HG03575 (cell line): ENCODE results near the gene NDUFB2.
"Not testable (repeated sequence)": the region's sequence is repeated elsewhere in the genome, so short reads cannot be mapped to it uniquely, and the experiment has no call there.

Source experiments
- ATAC-seq: cut with Tn5 transposase; IDR thresholded peaks from one replicate; pipeline ENCODE4 v1.9.1; 2021; ENCODE audit not compliant: unreplicated experiment, insufficient number of reproducible peaks, low FRiP score; ENCODE audit errors: extremely low read depth

Gene NDUFB2

DNA sequence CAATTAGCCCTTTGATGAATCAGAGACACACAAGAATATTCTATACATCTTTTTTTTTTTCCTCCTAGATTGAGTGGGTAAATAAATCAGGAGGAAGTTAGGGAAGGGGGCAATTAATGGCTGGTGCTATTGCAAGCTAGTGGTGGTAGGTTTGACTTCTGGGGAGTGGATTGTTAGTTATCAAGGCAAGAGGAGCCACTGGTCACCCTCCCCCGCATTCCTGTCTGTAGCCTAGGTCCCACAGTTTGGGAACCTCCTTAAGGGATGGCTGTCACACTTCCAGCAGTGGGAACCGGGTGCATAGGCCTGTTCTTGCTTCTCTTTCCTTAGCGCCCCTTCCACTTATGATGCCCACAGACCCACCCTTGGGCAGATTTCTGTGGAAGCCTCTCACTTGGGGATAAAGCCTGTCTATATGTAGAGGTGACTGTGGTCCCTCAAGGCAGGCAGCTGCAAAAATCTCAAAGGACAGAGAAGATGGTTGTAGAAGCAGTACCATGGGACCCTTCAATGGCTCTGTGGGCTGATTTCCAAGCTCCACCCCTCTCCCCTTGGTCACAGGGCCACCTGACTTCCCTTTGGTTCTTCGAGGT, 26.1 kb upstream of the NDUFB2 start:
- no peak for ATAC-seq

DNA sequence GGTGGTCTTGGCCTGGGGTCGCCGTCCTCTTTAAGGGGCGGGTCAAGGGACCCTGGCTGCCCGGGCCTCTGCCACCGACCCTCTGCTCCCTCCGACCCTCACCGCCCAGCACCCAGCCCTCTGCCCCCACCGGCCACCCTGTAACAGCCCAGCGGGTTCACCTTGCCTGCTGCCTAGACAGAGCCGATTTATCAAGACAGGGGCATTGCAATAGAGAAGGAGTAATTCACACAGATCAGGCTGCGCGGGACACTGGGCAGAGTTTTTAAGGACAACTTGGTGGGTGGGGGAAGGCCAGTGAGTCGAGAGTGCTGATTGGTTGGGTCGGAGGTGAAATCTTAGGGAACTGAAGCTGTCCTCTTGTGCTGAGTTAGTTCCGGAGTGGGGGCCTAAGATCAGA, 24.5 kb upstream of the NDUFB2 start:
- no peak for ATAC-seq

DNA sequence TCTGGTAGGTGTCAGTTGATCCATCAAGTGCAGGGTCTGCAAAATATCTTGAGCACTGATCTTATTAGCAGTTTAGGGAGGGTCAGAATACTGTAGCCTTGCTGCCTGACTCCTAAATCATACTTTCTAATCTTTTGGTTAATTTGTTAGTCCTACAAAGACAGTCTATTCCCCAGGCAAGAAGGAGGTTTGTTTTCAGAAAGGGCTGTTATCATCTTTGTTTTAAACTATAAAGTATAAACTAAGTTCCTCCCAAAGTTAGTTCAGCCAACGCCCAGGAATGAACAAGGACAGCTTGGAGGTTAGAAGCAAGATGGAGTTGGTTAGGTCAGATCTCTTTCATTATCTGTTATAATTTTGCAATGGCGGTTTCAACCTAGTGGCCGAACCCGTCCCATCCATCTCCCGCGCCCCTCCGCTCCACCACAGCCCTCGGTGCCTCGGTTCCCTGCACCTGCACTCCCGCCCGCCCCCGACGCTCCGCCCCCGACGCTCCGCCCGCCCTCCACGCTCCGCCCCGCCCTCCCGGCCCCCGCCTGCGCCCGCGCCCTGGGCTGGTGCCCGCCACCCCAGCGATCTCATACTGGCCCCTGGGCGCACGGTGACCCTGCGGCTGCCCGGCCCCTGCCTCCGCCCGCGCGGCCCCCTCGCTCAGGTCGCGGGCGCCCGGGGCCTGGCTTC, 24.0 kb upstream of the NDUFB2 start, which contains the start of gene ADCK2:
ADCK2 (plus strand) TSS at position 564 of the 681 bp plus-strand sequence. CDS start 386 bp downstream, outside the sequence.
- no peak for ATAC-seq

DNA sequence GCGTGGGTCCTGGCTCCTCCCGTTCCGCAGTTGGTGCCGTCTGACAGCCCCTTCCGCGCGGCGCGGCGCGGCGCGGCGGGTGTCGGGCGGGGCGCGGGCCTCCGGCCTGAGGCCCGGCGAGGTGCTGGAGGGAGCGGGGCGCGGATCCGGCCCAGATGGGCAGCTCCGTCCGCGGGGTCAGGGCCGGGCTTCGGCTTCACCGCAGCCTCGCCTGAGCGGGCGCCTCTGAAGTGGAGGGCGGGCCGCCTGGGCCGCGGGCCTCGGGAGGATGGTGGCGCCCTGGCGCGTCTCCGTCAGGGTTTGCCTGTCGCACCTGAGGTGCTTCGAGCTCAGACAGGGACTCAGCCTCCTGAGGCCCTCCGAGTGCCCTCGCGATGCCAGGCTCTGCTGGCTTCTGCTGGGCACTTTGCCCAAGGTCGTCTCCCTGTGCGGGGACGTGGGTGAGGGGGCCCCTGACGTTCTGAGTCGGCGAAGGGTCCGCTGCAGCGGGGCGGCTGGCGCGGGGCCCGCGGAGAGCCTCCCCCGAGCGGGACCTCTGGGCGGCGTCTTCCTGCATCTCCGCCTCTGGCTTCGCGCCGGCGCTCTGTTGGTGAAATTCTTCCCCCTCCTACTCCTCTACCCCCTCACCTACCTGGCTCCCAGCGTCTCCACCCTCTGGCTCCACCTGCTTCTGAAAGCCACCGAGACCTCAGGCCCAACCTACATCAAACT, 23.3 kb upstream of the NDUFB2 start:
- ATAC-seq: no peak

DNA sequence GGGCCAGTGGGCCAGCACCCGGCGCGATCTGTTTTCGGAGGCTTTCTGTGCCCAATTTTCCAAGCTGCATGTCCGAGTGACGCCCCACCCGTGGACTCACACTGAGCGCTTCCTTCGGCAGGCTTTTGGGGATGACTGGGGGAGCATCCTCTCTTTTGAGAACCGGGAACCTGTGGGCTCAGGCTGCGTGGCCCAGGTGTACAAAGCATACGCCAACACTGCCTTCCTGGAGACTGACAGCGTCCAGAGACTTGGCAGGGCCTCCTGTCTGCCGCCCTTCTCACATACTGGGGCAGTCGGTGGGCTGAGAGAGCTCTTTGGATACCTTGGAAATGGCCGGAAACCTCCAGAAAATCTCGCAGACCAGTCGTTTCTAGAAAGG, 22.7 kb upstream of the NDUFB2 start:
- ATAC-seq: no peak

DNA sequence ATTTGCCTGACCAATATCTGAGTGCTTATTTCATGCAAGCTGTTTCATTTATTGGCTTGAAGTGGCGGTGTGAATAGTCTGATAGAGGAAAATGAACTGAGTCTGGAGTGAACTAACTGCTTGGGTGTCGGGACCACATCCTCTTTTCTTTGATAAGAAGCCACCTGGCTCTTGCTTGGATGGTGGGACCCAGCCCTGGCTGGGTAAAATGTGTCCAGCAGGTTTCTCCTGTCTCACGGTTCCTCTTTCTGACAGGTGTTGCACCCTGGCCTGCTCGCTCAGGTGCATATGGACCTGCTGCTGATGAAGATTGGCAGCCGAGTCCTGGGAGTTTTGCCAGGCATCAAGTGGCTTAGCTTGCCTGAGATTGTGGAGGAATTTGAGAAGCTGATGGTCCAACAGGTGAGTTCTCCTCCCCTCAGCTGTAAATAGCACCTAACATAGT, 22.1 kb upstream of the NDUFB2 start:
- ATAC-seq: no peak

DNA sequence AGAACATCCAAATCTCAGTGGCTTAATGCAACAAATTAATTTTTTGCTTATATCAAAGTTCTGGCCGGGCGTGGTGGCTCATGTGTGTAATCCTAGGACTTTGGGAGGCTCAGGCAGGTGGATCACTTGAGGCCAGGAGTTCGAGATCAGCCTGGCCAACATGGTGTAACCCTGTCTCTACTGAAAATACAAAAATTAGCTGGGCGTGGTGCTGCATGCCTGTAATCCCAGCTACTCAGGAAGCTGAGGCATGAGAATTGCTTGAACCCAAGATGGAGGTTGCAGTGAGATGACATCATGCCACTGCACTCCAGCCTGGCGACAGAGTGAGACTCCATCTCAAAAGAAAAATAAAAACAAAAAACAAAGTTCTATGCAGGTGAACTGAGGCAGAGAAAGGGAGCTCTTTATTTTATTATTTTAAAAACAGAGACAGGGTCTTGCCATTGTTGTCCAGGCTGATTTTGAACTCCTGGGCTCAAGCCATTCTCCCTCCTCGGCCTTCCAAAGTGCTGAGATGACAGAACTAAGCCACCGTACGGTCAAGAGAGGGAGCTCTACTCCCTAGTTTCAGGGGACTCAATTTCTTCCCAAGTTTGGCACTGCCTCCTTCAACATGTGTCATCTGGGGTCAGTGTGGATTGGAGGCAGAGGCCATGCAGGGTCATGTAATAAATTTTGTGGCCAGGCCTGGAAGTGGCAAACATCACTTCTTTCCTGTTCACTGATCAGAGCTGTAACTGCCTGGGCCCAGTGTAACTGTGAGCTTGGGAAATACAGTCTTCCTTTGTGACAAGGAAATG, 21.4 kb upstream of the NDUFB2 start:
- ATAC-seq: no peak

DNA sequence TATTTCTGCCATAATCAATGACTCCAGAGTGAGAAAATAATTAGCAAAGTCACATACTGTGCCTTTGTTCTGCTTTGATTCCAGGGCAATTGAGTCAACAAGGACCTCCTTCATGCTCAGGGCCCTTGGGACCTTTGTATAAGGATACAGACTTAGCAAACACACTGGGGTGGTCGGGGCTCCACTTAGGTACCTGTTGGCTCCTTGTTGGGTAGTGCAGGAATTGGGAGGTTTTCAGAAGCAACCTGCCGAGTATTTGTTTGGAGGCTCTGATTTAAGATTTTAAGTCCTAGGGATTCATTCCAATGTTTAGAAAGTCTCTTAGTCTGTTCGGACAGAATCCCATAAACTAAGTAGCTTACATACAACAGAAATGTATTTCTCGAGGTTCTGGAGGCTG, 20.8 kb upstream of the NDUFB2 start:
- no peak for ATAC-seq

DNA sequence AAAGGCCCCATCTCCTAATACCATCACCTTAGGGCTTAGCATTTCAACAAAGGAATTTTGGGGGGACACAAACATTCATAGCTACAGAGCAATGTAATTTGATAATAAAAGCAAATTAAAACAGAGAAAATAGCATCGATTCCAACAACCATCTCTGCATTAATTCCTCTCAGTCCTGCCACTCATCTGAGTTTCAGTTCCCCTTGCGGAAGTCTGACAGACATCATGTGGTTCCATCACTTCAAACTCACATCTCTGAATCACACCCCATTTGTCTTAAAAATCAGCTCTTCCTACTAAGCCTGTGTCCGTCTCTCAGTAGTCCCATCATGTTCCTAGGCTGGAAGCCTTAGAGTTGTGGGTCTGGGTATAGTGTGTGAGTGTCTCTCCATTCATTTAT, 20.2 kb upstream of the NDUFB2 start:
- peak; percentile 49 for ATAC-seq

DNA sequence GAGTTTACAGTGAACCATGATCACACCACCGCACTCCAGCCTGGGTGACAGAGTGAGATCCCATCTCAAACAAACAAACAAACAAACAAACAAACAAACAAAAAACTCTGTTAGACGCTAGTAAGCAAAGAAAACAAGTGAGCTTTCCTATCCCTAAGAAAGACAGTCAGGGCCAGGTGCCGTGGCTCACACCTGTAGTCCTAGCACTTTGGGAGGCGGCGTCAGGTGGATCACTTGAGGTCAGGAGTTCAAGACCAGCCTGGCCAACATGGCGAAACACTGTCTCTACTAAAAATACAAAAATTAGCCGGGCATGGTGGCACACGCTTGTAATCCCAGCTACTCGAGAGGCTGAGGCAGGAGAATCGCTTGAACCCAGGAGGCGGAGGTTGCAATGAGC, 19.6 kb upstream of the NDUFB2 start:
- ATAC-seq: not testable (repeated sequence)

DNA sequence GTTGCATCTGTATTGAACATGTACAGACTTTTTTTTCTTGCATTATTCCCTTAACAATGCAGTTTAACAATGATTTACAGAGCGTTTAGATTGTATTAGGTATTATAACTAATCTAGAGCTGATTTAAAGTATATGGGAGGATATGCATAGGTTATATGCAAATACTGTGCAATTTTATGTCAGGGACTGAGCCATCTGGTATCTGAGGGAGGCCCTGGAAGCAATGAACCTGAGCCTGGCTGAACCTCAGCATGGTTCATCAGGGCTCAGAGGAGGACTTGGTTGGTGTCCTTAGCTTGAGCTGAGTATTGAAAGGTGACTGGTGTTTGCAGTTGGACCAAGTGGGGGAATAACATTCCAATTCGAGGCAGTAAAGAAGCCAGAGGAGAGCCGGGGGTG, 19.0 kb upstream of the NDUFB2 start:
- ATAC-seq: no peak

DNA sequence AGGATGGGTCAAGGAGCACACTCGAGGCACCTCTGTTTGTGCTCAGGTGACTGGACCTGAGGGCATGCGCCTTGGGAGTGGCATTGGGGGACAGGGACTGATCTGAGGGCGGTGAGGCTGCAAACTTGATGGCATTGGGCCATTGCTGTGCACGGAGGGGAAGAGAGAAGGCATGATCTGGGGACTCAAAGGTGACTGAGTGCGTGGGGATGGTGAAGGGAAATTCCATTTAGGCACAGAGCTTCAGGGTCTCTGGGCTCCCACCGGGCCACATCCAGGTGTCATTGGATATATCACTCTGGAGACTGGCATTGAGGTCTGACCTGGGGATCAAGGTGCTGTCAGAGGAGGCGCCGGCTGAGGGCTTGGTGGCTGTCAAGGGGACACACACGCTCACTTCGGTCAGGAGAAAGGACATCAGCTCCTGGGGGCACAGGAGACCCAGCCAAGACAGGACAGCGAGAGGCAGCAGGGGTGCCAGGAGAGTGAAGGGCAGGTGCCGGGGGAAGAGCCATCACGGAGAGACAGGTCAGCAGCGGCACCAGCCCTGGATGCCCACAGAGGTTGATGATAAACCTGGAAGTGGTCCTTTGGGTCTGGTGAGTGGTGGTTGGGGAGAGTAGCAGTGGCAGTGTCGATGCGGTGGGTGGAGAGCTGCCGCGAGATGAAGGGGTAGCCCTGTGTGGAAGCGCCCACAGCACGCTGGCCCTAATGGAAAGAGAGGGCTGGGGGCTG, 18.3 kb upstream of the NDUFB2 start:
- no peak for ATAC-seq

DNA sequence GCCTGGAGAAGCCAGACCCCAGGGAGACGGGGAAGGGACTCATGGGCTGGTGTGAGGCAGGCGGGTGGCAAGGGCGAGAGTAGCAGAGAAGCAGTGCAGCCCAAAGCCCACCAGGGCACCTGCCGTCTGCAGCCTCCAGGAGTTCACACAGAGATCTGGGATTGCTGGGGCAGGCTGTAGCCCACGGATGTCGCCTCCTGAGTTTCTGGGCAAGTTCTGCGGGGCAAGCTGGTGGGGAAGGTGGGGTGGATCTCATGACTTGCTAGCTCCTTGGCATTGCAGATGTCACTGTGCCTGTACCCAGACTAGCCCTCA, 17.7 kb upstream of the NDUFB2 start:
- ATAC-seq: no peak

DNA sequence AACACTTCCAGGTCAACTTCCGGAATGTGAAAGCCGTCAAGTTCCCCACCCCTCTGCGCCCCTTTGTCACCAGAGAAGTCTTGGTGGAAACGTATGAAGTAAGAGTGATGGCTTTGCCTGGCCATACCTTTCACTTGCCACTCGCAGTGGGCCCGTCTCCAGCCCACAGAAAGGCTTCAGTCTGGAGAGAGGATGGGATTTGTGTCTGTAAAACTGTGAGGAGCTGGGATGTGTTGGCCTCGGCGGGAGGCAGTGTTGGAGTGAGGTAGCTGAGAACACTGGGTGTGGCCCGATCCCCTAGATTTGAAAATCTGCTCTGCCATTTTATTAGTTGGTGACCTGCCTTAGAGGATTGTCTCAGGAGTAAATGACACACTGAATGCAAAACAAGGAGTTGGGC, 17.3 kb upstream of the NDUFB2 start:
- no peak for ATAC-seq

DNA sequence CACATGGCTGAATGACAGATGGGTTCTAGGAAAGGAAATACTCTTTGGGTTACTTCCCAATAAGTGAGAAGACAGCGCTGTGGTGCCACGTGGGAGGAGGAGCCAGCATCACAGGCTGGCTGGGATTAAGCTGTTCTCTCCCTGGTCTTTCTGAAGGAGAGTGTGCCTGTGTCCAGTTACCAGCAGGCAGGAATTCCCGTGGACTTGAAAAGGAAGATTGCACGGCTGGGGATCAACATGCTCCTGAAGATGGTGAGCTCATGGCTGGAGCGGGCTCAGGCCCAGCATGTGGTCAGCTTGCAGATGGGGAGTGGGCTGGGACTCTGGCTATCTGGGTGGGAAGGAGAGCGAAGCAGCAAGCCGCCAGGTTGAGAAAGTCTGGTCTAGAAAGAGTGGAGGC, 15.6 kb upstream of the NDUFB2 start:
- no peak for ATAC-seq

DNA sequence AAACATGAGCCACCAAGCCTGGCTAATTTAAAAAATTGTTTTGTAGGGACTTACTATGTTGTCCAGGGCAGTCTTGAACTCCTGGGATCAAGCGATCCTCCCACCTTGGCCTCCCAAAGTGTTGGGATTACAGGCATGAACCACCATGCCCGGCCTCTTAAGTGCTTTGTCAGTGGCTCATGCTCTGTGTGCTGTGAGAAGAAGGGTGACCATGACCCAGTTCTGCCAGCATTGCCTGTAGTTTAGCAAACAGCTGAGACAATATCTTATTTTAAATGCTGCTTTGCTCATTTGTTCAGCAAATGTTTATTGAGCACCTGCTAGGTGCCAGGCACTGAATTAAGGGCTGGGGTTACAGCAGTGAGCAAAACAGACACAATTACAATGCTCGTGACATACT, 14.7 kb upstream of the NDUFB2 start:
- no peak for ATAC-seq

DNA sequence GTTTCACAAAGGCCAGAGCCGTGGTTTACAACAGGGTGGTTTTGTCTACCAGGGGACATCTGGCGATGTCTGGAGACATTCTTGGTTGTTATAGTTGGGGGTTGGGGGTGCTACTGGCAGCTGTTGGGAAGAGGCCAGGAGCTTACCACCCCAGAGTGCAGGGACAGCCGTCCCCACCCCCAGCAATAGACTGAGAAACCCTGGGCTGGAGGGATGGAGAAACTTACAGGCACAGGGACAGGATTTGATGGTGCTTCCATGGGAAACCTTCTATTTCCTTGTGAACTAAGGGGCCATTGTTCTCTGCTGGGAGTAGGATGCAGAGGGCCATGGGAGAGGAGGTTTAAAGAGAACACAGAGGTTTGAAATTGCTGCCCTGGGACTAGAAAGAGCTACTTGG, 12.9 kb upstream of the NDUFB2 start:
- no peak for ATAC-seq

DNA sequence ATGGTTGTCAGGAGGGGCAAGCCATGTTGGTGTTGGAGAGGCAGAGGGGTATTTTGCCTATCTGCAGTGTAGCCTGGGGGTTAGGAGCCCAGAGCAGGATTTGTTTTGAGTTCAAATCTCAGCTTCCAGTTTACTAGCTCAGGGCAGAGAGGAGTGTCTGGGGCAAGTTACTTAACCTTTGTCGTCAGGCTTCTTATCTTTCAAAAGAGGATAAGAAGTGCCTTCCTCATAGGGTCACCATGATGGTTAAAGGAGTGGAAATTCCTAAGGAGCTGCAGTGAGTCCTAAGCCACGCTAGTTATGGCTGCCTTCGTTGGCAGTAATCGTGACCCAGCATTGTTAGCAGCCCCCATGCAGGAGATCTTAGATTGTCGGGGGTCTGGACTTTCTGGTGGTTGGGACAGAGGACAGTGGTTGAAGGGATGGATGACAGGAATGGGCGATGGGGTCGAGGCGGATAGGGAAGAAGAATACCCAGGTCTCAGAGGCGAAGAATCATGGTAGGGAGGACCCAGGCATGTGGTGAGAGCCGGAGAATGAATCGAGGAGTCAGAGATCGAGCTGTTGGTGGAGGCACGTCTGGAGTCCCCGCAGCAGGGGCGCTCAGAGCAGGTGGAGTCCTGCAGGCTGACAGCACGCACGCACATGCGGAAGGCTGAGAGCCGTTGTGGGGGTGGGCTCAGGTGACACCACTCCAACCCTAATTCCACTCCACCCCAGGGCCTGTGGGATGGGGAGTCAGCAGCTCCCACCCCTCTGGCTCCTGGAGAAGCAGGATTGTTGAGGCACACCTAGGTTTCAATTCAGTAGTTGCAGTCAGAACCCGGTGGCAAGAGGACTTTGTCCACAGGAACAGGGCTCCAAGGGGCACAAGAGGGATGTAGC, 12.2 kb upstream of the NDUFB2 start:
- no peak for ATAC-seq
